ENCODE measurements around the gene RASIP1.
"Not testable (repeated sequence)": the region's sequence is repeated elsewhere in the genome, so short reads cannot be mapped to it uniquely, and the experiment has no call there.

Gene RASIP1

DNA sequence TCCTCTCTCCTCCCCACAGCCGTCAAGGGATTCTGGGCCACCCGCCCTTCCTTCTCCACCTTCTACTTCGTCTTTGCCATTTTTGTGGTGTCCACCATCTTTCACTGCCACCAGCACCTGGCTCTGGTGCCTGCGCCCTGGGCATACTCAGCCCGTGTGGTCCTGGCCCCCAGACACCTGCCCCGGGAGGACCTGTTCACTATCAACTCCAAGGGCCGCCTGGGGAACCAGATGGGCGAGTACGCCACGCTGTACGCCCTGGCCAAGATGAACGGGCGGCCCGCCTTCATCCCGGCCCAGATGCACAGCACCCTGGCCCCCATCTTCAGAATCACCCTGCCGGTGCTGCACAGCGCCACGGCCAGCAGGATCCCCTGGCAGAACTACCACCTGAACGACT, 60.4 kb downstream of the RASIP1 start:
- 87 to 92% methylated on average over 4 to 5 of the region's 19 CpGs for WGBS, 2 experiments (ENCODE audit: insufficient coverage in 2 of 2)
- not testable (repeated sequence) for H3K4me1 ChIP-seq (ENCODE audit: control insufficient read depth, insufficient read depth, low read length, poor library complexity, severe bottlenecking); H3K9me3 ChIP-seq (ENCODE audit: control insufficient read depth, low read length)

DNA sequence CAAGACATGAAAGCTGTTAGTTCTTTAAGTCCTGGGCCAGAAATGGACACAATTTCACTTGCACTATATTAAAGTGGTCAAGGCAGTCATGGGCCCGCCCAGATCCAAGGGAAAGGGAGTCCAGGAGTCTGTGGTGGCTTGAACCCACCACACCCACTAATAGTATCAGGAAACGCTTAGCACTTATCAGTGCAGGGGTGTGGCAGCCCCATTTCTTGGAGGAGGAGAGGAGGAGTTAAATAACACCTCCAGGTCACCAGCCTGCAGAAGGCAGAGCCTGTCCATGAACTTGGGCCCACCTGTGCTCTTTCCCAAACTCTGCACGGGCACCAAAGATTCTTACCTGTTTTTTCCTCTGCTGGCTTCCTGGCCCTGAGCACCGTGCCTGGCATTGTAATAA, 62.2 kb downstream of the RASIP1 start:
- H3K27ac ChIP-seq (ENCODE audit: low read depth, low read length, severe bottlenecking), result no peak overlapping the region
- H3K9me3 ChIP-seq (ENCODE audit: control insufficient read depth, low read length), result no peaks in the 10 kb centered on the region
- no peak overlapping the region for H3K4me3 ChIP-seq (ENCODE audit: extremely low read depth, insufficient read depth, low read length, poor library complexity, severe bottlenecking)

More for the DNA sequence above, 60.4 kb downstream of the RASIP1 start:
- not testable (repeated sequence) for H3K27ac ChIP-seq (ENCODE audit: low read depth, low read length, severe bottlenecking); H3K4me3 ChIP-seq (ENCODE audit: extremely low read depth, insufficient read depth, low read length, poor library complexity, severe bottlenecking); H3K36me3 ChIP-seq (ENCODE audit: control insufficient read depth, insufficient read depth, low read length)

DNA sequence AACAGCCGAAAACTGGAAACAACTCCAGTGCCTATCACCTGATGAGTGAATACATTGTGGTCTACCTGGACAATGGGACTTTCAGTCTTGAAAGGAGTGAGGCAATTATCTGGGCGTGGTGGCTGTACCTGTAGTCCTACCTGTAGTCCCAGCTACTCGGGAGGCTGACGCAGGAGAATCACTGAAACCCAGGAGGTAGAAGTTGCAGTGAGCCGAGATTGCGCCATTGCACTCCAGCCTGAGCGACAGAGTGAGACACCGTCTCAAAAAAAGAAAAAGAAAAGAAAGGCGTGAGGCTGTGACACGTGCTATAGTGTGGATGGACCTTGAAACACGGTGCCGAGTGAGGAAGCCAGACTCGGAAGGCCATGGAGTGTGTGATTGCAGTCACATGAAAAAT, 63.5 kb downstream of the RASIP1 start:
- Histone ChIP-seq H3K27ac (ENCODE audit: low read depth, low read length, severe bottlenecking) (no peak overlapping the region), H3K36me3 (ENCODE audit: control insufficient read depth, insufficient read depth, low read length) (no peaks in the 10 kb centered on the region), H3K4me1 (ENCODE audit: control insufficient read depth, insufficient read depth, low read length, poor library complexity, severe bottlenecking) (no peaks in the 10 kb centered on the region), H3K4me3 (ENCODE audit: extremely low read depth, insufficient read depth, low read length, poor library complexity, severe bottlenecking) (no peak overlapping the region), H3K9me3 (ENCODE audit: control insufficient read depth, low read length) (no peaks in the 10 kb centered on the region)
- whole genome bisulfite sequencing, 2 experiments (ENCODE audit: insufficient coverage in 2 of 2), result 92% methylated on average over 13 of the region's 13 CpGs

More for the DNA sequence above, 62.2 kb downstream of the RASIP1 start:
- 83 to 100% methylated on average over 1 to 2 of the region's 4 CpGs for WGBS, 2 experiments (ENCODE audit: insufficient coverage in 2 of 2)
- Histone ChIP-seq H3K36me3 (ENCODE audit: control insufficient read depth, insufficient read depth, low read length) (no peaks in the 10 kb centered on the region), H3K4me1 (ENCODE audit: control insufficient read depth, insufficient read depth, low read length, poor library complexity, severe bottlenecking) (no peaks in the 10 kb centered on the region)

DNA sequence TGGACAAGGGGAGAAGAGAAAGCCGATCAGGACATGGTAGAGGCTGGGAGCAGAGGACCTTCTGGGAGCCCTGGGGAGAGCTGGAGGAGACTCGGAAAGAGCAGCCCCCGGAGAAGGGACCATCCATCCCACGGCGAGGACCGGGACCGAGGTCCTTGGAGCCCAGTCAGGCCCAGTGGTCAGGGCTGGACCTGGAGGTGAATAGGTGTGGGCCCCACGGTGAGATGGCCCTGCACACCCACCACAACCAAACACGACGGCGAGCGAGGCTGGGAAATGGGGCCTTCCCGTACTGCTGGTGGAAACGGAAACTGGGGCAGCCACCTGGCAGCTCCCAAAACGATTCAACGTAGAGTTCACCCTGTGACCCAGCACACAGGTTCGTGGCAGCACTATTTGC, 63.9 kb downstream of the RASIP1 start:
- no peak overlapping the region for H3K27ac ChIP-seq (ENCODE audit: low read depth, low read length, severe bottlenecking)
- no peak overlapping the region for H3K4me3 ChIP-seq (ENCODE audit: extremely low read depth, insufficient read depth, low read length, poor library complexity, severe bottlenecking)
- no peaks in the 10 kb centered on the region for H3K9me3 ChIP-seq (ENCODE audit: control insufficient read depth, low read length)
- 94 to 96% methylated on average over 14 to 17 of the region's 17 CpGs for WGBS, 2 experiments (ENCODE audit: insufficient coverage in 2 of 2)
- no peaks in the 10 kb centered on the region for H3K36me3 ChIP-seq (ENCODE audit: control insufficient read depth, insufficient read depth, low read length)
- no peaks in the 10 kb centered on the region for H3K4me1 ChIP-seq (ENCODE audit: control insufficient read depth, insufficient read depth, low read length, poor library complexity, severe bottlenecking)

DNA sequence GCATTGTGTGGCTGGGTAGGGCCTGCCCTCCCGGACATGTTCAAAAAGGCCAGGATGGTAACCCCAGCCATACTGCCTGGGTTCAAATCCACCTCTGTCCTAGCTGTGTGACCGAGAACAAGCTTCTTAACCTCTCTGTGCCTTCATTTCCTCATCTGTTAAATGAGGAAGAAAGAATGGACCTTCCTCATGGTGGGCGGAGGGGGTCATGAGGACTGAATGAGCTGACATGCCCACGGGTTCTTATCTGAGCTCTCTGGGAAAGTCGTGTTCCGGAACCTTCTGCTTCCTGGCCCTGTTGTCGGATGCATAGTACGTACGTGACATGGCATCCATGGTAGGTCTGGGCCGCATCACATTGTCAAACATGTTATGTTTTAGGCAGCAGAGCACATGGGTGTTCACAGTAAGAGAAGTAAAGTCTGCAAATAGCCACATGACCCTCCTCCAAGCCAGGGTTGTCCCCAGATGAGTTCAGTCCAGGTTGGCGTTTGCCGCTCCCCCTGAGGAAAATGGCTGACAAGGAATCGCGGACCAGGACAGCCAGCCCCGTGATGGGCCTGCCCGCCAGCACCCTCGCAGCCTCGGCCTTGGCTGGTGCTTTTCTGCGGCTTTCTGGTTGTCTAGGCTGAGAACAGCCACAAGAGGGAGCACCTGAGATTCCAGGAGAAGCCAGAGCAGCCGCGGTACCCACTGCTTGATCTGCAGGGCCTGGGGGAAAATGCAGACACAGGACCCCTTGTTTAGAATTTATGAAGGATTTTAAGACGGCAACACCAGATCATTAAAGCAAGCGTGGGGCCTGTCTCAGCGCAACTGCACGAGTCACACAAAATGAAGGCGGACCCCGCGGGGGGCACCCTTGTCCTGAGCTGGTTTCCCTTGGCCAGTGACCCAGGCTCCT, 65.2 kb downstream of the RASIP1 start:
- Histone ChIP-seq H3K27ac (ENCODE audit: low read depth, low read length, severe bottlenecking) (no peak overlapping the region), H3K9me3 (ENCODE audit: control insufficient read depth, low read length) (no peaks in the 10 kb centered on the region), H3K4me1 (ENCODE audit: control insufficient read depth, insufficient read depth, low read length, poor library complexity, severe bottlenecking) (no peaks in the 10 kb centered on the region), H3K4me3 (ENCODE audit: extremely low read depth, insufficient read depth, low read length, poor library complexity, severe bottlenecking) (no peak overlapping the region), H3K36me3 (ENCODE audit: control insufficient read depth, insufficient read depth, low read length) (no peaks in the 10 kb centered on the region)
- WGBS, 2 experiments (ENCODE audit: insufficient coverage in 2 of 2), result 38 to 40% methylated on average over 26 of the region's 28 CpGs

DNA sequence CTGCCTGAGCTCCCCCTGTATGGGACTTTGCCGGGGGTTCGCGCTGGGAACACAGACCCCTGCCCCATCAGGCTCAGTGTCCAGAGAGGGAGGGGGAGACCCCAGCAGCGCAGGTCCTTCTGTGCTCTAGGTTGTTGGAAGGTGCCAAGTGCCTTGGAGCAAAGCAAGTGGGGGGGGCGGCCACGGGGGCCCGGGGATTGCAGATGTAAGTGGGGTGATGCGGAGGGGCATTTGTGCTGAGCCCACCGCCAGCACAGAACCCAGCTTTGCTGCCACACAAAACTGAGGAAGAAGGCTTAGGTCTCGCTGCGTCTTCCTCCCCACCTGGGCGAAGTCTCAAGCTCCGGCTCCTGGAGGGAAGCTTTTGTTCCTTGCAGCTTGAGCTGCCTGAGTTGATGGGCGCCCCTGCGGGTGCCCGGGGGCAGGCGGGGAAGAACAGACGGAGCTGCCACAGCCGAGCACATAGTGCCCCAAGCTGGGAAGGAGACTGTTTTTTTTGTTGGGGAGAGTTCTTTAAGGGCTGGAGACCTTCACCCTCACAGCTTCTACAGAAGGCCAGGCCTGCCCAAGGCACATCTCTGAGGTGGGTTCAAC, 66.1 kb downstream of the RASIP1 start:
- Histone ChIP-seq H3K4me1 (ENCODE audit: control insufficient read depth, insufficient read depth, low read length, poor library complexity, severe bottlenecking) (no peaks in the 10 kb centered on the region), H3K36me3 (ENCODE audit: control insufficient read depth, insufficient read depth, low read length) (no peaks in the 10 kb centered on the region), H3K27ac (ENCODE audit: low read depth, low read length, severe bottlenecking) (no peak overlapping the region), H3K4me3 (ENCODE audit: extremely low read depth, insufficient read depth, low read length, poor library complexity, severe bottlenecking) (no peak overlapping the region), H3K9me3 (ENCODE audit: control insufficient read depth, low read length) (no peaks in the 10 kb centered on the region)
- WGBS, 2 experiments (ENCODE audit: insufficient coverage in 2 of 2), result 72 to 83% methylated on average over 12 to 14 of the region's 19 CpGs

DNA sequence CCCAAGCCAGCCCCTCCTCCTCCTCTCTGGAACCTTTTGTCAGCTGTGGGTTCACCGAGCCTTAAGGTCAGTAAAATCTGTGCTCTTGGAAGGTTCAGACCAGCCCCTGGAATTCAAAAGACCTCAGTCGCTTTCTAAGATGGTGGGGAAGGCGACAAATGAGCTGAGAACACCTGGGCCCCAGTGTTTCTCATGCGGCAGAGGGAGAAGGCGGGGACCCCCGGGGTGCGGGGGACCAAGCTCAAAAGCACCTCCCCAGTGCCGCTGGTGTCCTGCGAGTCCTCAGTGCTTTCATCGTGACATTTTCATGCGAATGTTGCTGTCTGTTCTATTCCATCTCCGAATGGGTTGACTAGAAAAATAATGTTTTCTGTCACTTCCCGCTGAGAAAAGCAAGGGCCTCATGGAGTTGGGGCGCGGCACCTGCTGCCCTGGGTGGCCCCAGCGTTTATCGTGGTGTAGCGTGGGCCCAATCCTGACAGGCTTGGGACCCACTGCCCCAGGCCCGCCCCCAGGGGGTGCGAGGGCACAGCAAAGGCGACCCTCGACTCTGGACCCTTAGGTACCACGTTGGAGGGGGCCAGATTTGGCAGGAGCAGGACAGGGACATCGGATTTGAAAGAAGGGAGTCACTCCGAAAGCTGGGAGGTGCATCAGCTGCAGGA, 66.8 kb downstream of the RASIP1 start:
- Histone ChIP-seq H3K4me3 (ENCODE audit: extremely low read depth, insufficient read depth, low read length, poor library complexity, severe bottlenecking) (no peak overlapping the region), H3K27ac (ENCODE audit: low read depth, low read length, severe bottlenecking) (no peak overlapping the region), H3K9me3 (ENCODE audit: control insufficient read depth, low read length) (no peaks in the 10 kb centered on the region), H3K4me1 (ENCODE audit: control insufficient read depth, insufficient read depth, low read length, poor library complexity, severe bottlenecking) (no peaks in the 10 kb centered on the region), H3K36me3 (ENCODE audit: control insufficient read depth, insufficient read depth, low read length) (no peaks in the 10 kb centered on the region)
- 67 to 72% methylated on average over 24 to 25 of the region's 25 CpGs for WGBS, 2 experiments (ENCODE audit: insufficient coverage in 2 of 2)

DNA sequence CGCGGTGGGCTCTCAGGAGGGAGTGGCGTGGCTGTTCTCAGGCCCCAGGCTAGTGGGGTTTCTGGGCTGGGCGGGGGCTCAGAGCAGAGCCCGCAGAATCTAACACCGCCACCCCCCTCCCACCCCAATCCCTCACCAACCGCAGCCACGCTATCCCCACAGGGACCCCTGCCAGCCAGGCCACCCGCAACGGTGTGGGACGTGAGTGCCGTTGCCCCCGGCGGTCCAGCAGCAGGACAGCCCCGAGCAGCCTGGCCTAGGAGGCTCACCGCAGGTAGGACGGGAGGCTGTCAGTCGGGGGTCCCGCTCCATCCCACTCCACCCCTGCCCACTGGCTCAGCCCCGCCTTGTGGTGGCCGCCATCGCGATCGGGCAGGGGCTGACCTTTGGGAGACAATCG, 67.4 kb downstream of the RASIP1 start, which contains the start of gene NTN5:
NTN5 (minus strand) TSS at position 24 of the 400 bp plus-strand sequence. CDS start 2,031 bp downstream, outside the sequence.
- Histone ChIP-seq H3K4me3 (ENCODE audit: extremely low read depth, insufficient read depth, low read length, poor library complexity, severe bottlenecking) (no peak within 1 kb of the TSS), H3K36me3 (ENCODE audit: control insufficient read depth, insufficient read depth, low read length) (no peaks in the 10 kb centered on the region), H3K4me1 (ENCODE audit: control insufficient read depth, insufficient read depth, low read length, poor library complexity, severe bottlenecking) (no peaks in the 10 kb centered on the region), H3K27ac (ENCODE audit: low read depth, low read length, severe bottlenecking) (no peak within 1 kb of the TSS), H3K9me3 (ENCODE audit: control insufficient read depth, low read length) (no peaks in the 10 kb centered on the region)
- 75 to 76% methylated on average over 10 to 20 of the region's 25 CpGs for WGBS, 2 experiments (ENCODE audit: insufficient coverage in 2 of 2)

DNA sequence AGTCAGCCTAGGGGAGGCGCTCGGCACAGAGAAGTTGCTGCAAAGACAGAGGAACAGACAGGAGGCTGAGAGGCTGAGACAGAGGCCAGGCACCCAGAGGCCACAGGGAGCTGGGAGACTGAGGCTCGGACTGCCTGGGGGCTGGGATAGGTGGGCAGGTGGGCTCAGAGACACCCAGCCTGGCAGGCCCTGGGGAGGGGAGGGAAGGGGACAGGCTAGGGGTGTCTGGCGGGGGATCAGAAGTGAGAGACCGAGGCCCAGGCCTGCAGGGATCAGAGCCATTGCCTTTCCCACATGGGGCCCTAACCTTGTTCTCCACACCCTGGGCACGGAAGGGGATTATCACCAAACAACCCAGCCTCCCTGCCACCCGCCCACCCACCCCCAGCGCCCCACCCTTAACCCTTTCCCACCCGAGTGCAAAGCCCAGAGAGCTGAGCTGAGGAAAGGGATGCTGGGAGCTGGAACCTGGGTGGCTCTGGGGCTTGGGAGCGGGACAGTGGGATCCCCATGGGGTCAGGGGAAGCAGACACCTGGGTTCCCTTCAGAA, 68.9 kb downstream of the RASIP1 start:
- H3K27ac ChIP-seq (ENCODE audit: low read depth, low read length, severe bottlenecking), result no peak overlapping the region
- WGBS, 2 experiments (ENCODE audit: insufficient coverage in 2 of 2), result 82 to 85% methylated on average over 3 of the region's 10 CpGs
- no peaks in the 10 kb centered on the region for H3K9me3 ChIP-seq (ENCODE audit: control insufficient read depth, low read length)
- peaks cover 3% of the 10 kb centered on the region for H3K4me1 ChIP-seq (ENCODE audit: control insufficient read depth, insufficient read depth, low read length, poor library complexity, severe bottlenecking)
- H3K36me3 ChIP-seq (ENCODE audit: control insufficient read depth, insufficient read depth, low read length), result no peaks in the 10 kb centered on the region
- H3K4me3 ChIP-seq (ENCODE audit: extremely low read depth, insufficient read depth, low read length, poor library complexity, severe bottlenecking), result no peak overlapping the region

DNA sequence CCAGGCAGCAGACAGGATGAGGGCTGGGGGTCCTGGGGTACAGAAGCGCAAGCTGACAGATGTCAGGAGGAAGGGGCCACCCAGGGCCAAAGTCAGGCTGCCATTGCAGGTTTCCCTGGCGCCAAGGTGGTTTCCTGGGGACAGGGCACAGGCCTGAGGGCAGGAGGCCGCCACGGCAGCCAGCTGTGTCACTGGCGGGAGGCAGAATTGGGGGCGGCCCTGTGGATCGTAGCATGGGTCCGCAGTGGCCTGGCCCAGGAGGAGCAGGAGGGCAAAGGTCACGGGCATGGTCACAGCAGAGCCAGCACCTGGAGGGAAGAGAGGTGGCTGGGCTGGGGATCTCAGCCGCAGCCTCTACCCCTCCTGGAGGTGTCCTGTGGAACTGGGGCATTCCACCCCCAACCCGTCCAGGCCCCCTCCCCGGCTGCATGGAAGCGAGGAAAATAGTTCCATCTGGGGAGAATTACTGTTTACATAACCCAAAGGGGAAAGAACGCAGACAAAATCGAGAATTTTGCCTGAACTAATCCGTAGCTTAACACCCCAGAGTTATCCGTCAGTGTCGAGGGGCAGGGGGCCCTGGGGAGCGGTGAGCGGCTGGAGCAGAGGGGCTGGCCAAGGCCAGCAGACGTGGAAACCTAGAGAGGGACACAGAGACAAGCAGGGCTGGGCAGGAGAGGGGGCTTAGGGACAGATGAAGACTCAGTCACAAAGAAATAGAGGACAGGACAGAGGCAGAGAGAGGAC, 69.5 kb downstream of the RASIP1 start:
- Histone ChIP-seq H3K4me1 (ENCODE audit: control insufficient read depth, insufficient read depth, low read length, poor library complexity, severe bottlenecking) (peaks cover 3% of the 10 kb centered on the region), H3K4me3 (ENCODE audit: extremely low read depth, insufficient read depth, low read length, poor library complexity, severe bottlenecking) (no peak overlapping the region), H3K27ac (ENCODE audit: low read depth, low read length, severe bottlenecking) (no peak overlapping the region), H3K36me3 (ENCODE audit: control insufficient read depth, insufficient read depth, low read length) (no peaks in the 10 kb centered on the region), H3K9me3 (ENCODE audit: control insufficient read depth, low read length) (no peaks in the 10 kb centered on the region)
- WGBS, 2 experiments (ENCODE audit: insufficient coverage in 2 of 2), result 89 to 90% methylated on average over 13 to 19 of the region's 21 CpGs
